ENCODE measurements around the gene PCCA. TPM values are rescaled to one million over a fixed set of nuclear protein-coding genes. Genes with fewer than 3 reads are reported as not detected.

PCCA gene
- total RNA-seq, 1 donor from 2014 or later = 3.6 TPM

DNA sequence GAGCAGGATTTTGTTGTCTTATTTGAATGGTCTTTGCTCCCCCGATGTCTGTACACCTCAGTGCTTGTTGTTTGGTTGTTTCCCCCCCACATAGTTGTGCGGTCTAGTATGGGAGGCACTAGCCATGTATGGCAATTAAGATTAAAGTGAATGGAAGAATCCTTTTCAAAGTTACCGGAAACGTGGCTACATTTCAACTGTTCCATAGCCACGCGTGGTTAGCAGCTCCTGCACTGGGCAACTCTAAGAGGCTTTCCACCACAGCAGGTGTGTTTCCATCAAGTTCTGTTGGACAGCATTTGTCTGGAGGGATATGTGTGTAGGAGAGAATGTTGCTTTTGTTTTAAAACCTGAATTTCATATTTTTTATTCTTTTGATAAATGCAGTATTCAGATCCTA, 252.4 kb downstream of the PCCA start:
- H3K9me3 ChIP-seq = no peaks in the 10 kb centered on the region
- H3K4me3 ChIP-seq = no peak overlapping the region
- intact Hi-C loops (cut with DNase I) = no loop called here
- no peak for DNase-seq (ENCODE audit: low spot score in 2 of 2)
- peaks cover 8 to 10% of the 10 kb centered on the region in 2 donors for H3K36me3 ChIP-seq
- H3K27me3 ChIP-seq = no peaks in the 10 kb centered on the region
- no peaks in the 10 kb centered on the region for H3K4me1 ChIP-seq
- no peak for TF ChIP-seq CTCF (IDR thresholded peaks at IDR 0.05)
- no peak overlapping the region for H3K27ac ChIP-seq

GRCh38 chr13:100344544-100344943, 255.7 kb downstream of the PCCA start:
- Histone ChIP-seq H3K27ac (no peak overlapping the region), H3K9me3 (no peaks in the 10 kb centered on the region), H3K4me3 (no peak overlapping the region), H3K4me1 (no peaks in the 10 kb centered on the region), H3K36me3 (peaks cover 8 to 10% of the 10 kb centered on the region in 2 donors), H3K27me3 (no peaks in the 10 kb centered on the region)
- intact Hi-C loops (cut with DNase I) = no loop called here
- TF ChIP-seq CTCF (IDR thresholded peaks at IDR 0.05) = no peak
- no peak for DNase-seq (ENCODE audit: low spot score in 2 of 2)

DNA sequence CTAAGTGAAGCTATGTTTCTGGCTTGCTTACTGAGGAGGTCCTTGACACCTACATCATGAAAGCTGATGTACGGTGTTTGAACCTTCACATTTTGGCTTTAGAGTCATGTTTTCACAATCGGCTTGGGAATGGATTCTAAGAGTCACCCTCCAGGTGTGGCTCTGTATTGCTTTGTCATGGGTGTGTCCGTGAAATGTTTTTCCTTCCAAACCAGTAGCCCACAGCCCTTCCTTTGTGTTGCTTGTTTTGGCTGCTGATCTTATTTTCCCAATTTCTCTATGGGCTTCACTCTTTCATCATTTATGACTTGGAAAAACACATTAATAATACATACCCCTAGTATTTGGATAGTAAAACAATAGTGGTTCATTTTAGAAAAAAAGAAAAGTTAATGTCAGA, 259.1 kb downstream of the PCCA start:
- no peak for DNase-seq (ENCODE audit: low spot score in 2 of 2)
- no peak for TF ChIP-seq CTCF (IDR thresholded peaks at IDR 0.05)
- intact Hi-C loops (cut with DNase I) = no loop called here
- Histone ChIP-seq H3K27me3 (no peaks in the 10 kb centered on the region), H3K4me3 (no peak overlapping the region), H3K9me3 (no peaks in the 10 kb centered on the region), H3K36me3 (peaks cover 2 to 4% of the 10 kb centered on the region in 2 donors), H3K27ac (no peak overlapping the region), H3K4me1 (no peaks in the 10 kb centered on the region)

GRCh38 chr13:100349594-100349993, 260.7 kb downstream of the PCCA start:
- TF ChIP-seq CTCF (IDR thresholded peaks at IDR 0.05) = no peak
- no peak overlapping the region for H3K27ac ChIP-seq
- peaks cover 0 to 4% of the 10 kb centered on the region in 2 donors for H3K36me3 ChIP-seq
- no peak for DNase-seq (ENCODE audit: low spot score in 2 of 2)
- H3K9me3 ChIP-seq = no peaks in the 10 kb centered on the region
- no peaks in the 10 kb centered on the region for H3K4me1 ChIP-seq
- H3K4me3 ChIP-seq = no peak overlapping the region
- H3K27me3 ChIP-seq = no peaks in the 10 kb centered on the region
- intact Hi-C loops (cut with DNase I) = no loop called here

GRCh38 chr13:100350601-100351000, 261.7 kb downstream of the PCCA start:
- Histone ChIP-seq H3K36me3 (peaks cover 0 to 4% of the 10 kb centered on the region in 2 donors), H3K9me3 (no peaks in the 10 kb centered on the region), H3K4me1 (no peaks in the 10 kb centered on the region), H3K27ac (no peak overlapping the region), H3K27me3 (no peaks in the 10 kb centered on the region), H3K4me3 (no peak overlapping the region)
- TF ChIP-seq CTCF (IDR thresholded peaks at IDR 0.05) = no peak
- intact Hi-C loops (cut with DNase I) = no loop called here
- no peak for DNase-seq (ENCODE audit: low spot score in 2 of 2)

DNA sequence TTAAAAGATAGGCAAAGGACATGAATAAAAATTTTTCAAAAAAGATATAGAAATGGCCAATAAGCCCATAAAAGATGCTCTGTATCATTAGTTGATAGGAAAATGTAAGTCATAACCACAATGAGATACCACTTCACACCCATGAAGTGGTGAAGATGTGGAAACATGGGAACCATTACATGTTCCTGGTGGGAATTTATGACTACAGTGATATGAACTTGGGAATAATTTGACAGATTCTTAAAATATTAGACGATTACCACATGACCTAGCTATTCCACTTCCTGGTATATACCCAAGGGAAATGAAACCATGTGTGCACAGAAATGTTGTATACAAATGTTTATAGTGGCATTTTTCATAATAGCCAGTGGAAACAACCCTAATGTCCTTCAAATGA, 267.5 kb downstream of the PCCA start:
- no peak for DNase-seq (ENCODE audit: low spot score in 2 of 2)
- Histone ChIP-seq H3K36me3 (no peaks in the 10 kb centered on the region), H3K27ac (no peak overlapping the region), H3K9me3 (no peaks in the 10 kb centered on the region), H3K27me3 (no peaks in the 10 kb centered on the region), H3K4me3 (no peak overlapping the region), H3K4me1 (no peaks in the 10 kb centered on the region)
- intact Hi-C loops (cut with DNase I) = no loop called here
- no peak for TF ChIP-seq CTCF (IDR thresholded peaks at IDR 0.05)
